ENCODE data around the gene TRAPPC1.
"Not testable (repeated sequence)": the region's sequence is repeated elsewhere in the genome, so short reads cannot be mapped to it uniquely, and the experiment has no call there.

Gene TRAPPC1

DNA sequence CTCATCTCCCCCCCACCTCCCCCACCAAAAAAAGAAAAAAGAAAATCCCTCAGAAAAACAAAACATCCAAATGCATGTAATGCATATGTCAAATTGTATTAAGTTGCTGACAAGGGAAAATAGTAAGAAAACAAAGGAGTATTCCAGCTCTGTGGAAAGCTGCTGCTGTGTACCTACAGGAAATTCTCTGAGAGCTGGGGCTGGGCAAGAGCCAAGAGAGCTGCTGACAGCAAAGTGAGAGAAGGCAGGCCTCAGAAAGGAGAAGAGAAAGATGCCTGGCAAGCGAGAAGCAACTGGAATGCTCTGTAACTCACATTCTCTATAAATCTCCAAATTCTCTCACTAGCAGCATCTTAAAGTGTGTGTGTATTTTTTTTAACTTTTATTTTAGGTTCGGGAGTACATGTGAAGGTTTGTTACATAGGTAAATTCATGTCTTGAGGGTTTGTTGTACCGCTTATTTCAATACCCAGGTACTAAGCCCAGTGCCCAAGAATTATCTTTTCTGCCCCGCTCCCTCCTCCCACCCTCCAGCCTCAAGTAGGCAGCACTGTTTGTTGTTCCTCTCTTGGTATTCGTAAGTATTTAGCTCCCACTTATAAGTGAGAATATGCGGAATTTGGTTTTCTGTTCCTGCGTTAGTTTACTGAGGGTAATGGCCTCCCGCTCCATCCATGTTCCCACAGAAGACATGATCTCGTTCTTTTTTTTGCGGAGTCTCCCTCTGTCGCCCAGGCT is 24.7 kb upstream of the TRAPPC1 start:
- no peak overlapping the region for H3K4me3 ChIP-seq (ENCODE audit: low read length)
- no peaks in the 10 kb centered on the region for H3K27me3 ChIP-seq (ENCODE audit: insufficient read depth, low read length)
- H3K4me1 ChIP-seq (ENCODE audit: insufficient read depth, low read length), result no peaks in the 10 kb centered on the region; the same call in 1 of the 2 replicates
- H3K9me3 ChIP-seq (ENCODE audit: insufficient read depth, low read depth, low read length), result no peaks in the 10 kb centered on the region
- 91% methylated on average over 9 of the region's 11 CpGs for WGBS
- H3K36me3 ChIP-seq (ENCODE audit: insufficient read depth, low read length), result no peaks in the 10 kb centered on the region
- no peak overlapping the region for H3K9ac ChIP-seq (ENCODE audit: low read depth, low read length)
- H3K27ac ChIP-seq (ENCODE audit: low read depth, low read length), result no peak overlapping the region

DNA sequence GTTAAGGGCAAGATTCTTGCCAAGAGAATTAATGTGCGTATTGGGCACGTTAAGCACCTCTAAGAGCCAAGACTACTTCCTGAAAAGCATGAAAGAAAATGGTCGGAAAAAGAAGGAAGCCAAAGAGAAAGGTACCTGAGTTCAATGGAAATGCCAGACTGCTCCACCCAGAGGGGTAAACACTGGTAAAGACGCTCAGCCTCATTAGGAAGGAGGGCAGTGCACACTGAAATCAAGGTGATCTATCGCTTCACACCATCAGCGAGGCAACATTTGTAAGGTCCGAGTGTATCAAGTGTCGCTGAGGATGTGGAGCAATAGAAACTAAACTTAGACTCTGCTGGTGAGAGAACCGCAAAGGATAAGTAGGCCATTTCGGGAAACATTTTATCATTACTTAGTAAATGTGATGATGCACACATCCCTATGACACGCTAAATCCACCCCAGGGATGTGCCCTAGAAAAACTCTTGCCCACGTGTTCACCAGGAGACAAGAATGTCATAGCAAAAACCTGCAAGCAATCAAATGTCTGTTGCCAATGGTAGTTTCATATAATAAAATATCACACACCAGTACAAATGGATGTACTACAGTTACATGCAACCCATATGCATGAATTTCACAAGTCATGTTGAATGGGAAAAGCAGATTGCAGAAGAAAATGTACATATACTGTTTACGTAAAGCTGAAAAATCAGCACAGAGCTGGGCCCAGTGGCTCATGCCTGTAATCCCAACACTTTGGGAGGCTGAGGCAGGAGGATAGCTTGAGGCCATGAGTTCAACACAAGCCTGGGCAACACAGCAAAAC is 23.9 kb upstream of the TRAPPC1 start:
- WGBS, result 90% methylated on average over 13 of the region's 13 CpGs
- Histone ChIP-seq H3K4me1 (ENCODE audit: insufficient read depth, low read length) (no peaks in the 10 kb centered on the region), H3K9ac (ENCODE audit: low read depth, low read length) (no peak overlapping the region), H3K4me3 (ENCODE audit: low read length) (no peak overlapping the region), H3K27me3 (ENCODE audit: insufficient read depth, low read length) (no peaks in the 10 kb centered on the region), H3K36me3 (ENCODE audit: insufficient read depth, low read length) (no peaks in the 10 kb centered on the region), H3K9me3 (ENCODE audit: insufficient read depth, low read depth, low read length) (no peaks in the 10 kb centered on the region), H3K27ac (ENCODE audit: low read depth, low read length) (no peak overlapping the region)

DNA sequence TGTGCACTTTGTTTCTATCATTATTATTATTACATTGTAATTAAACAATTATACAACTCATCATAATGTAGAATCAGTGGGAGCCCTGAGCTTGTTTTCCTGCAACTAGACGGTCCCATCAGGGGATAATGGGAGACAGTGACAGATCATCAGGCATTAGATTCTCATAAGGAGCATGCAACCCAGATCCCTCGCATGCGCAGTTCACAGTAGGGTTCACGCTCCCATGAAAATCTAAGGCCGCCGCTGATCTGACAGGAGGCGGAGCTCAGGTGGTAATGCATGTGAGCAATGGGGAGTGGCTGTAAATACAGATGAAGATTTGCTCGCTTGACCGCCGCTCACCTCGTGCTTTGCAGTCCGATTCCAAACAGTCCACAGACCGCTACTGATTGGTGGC is 21.5 kb upstream of the TRAPPC1 start:
- 95% methylated on average over 13 of the region's 13 CpGs for WGBS
- H3K9me3 ChIP-seq (ENCODE audit: insufficient read depth, low read depth, low read length); H3K27me3 ChIP-seq (ENCODE audit: insufficient read depth, low read length); H3K27ac ChIP-seq (ENCODE audit: low read depth, low read length); H3K4me1 ChIP-seq (ENCODE audit: insufficient read depth, low read length); H3K9ac ChIP-seq (ENCODE audit: low read depth, low read length); H3K4me3 ChIP-seq (ENCODE audit: low read length): not testable (repeated sequence)
- peaks cover 16% of the 10 kb centered on the region for H3K36me3 ChIP-seq (ENCODE audit: insufficient read depth, low read length)

DNA sequence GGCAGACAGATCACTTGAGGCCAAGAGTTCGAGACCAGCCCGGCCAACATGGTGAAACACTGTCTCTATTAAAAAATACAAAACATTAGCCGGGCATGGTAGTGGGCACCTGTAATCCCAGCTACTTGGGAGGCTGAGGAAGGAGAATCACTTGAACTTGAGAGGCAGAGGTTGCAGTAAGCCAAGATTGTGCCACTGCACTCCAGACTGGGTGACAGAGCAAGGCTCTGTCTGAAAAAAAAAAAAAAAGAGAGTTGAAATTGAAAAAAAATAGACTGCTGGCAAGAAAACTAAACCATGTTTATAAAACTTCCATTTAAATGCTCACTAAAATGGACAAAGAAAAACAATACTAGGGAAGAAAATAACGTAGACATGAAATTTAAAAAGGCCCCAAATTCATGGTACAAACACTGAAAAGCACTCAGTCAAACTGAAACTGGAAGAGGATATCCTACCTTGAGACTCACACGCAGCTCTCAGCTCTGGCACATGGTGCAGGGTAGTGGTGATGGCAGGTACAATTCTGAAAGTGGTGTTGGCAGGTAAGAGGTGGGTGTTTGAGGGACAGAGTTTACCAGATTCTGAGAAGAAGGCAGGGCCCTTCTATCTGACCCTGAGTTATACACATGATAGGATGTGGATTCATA is 19.5 kb upstream of the TRAPPC1 start:
- Histone ChIP-seq H3K4me3 (ENCODE audit: low read length) (no peak overlapping the region), H3K9me3 (ENCODE audit: insufficient read depth, low read depth, low read length) (no peaks in the 10 kb centered on the region), H3K36me3 (ENCODE audit: insufficient read depth, low read length) (peaks cover 33% of the 10 kb centered on the region), H3K4me1 (ENCODE audit: insufficient read depth, low read length) (no peaks in the 10 kb centered on the region), H3K27ac (ENCODE audit: low read depth, low read length) (no peak overlapping the region), H3K27me3 (ENCODE audit: insufficient read depth, low read length) (no peaks in the 10 kb centered on the region), H3K9ac (ENCODE audit: low read depth, low read length) (no peak overlapping the region)
- 74% methylated on average over 5 of the region's 5 CpGs for WGBS

DNA sequence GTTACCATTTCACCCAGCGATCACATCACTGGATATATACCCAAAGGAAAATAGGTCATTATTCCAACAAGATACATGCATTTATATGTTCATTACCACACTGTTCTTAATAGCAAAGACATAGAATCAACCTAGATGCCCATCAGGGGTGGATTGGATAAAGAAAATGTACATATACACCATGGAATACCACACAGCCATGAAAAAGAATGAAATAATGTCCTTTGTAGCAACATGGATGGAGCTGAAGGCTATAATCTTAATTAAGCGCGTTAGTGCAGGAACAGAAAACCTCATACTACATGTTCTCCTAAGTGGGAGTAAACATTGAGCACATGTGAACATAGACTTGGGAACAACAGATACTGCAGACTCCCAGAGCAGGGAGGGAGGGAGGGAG is 18.8 kb upstream of the TRAPPC1 start:
- H3K4me1 ChIP-seq (ENCODE audit: insufficient read depth, low read length), result no peaks in the 10 kb centered on the region
- WGBS, result 100% methylated on average over 1 of the region's 3 CpGs
- H3K4me3 ChIP-seq (ENCODE audit: low read length), result no peak overlapping the region
- H3K36me3 ChIP-seq (ENCODE audit: insufficient read depth, low read length), result peaks cover 40% of the 10 kb centered on the region
- H3K9me3 ChIP-seq (ENCODE audit: insufficient read depth, low read depth, low read length), result no peaks in the 10 kb centered on the region
- H3K9ac ChIP-seq (ENCODE audit: low read depth, low read length), result no peak overlapping the region
- no peaks in the 10 kb centered on the region for H3K27me3 ChIP-seq (ENCODE audit: insufficient read depth, low read length)
- no peak overlapping the region for H3K27ac ChIP-seq (ENCODE audit: low read depth, low read length)

DNA sequence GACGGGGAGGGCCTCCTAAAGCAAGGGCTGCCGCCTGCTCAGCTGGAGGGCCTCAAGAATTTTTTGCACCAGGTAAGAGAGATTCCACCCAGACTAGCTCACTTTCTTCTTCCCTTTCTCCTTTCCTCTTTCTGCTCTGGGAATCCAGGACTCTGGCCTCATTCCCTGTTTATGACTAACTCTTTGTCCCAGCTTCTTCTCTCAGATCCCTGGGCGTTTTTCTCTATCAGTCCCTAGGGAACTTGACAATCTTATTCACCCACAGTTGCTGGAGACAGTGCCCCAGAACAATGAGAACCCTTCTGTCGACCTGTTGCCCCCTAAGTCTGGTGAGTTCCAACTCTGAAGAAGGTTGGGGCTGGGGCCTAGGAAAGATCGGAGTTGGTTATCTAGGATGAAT is 15.9 kb upstream of the TRAPPC1 start:
- H3K4me3 ChIP-seq (ENCODE audit: low read length), result no peak overlapping the region
- no peaks in the 10 kb centered on the region for H3K9me3 ChIP-seq (ENCODE audit: insufficient read depth, low read depth, low read length)
- H3K9ac ChIP-seq (ENCODE audit: low read depth, low read length), result no peak overlapping the region
- H3K4me1 ChIP-seq (ENCODE audit: insufficient read depth, low read length), result no peaks in the 10 kb centered on the region
- WGBS, result 91% methylated on average over 5 of the region's 5 CpGs
- H3K27me3 ChIP-seq (ENCODE audit: insufficient read depth, low read length), result no peaks in the 10 kb centered on the region
- H3K27ac ChIP-seq (ENCODE audit: low read depth, low read length), result no peak overlapping the region
- H3K36me3 ChIP-seq (ENCODE audit: insufficient read depth, low read length), result peaks cover 66% of the 10 kb centered on the region

DNA sequence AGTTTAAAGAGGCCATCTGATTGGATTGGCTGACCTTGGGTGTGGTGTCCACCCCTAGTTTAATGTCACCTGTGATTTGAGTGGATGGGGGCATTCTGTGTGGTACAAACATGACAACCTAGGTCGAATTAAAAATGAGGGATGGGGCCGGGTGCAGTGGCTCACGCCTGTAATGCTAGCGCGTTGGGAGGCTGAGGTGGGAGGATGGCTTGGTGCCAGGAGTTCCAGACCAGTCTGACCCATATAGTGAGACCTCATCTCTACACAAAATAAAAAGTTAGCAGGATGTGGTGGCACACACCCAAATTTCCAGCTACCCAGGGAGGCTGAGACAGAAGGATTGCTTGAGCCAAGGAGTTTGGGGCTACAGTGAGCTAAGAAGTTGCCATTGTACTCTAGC is 14.7 kb upstream of the TRAPPC1 start:
- H3K9ac ChIP-seq (ENCODE audit: low read depth, low read length), result no peak overlapping the region
- H3K9me3 ChIP-seq (ENCODE audit: insufficient read depth, low read depth, low read length), result no peaks in the 10 kb centered on the region
- 85% methylated on average over 5 of the region's 5 CpGs for WGBS
- no peaks in the 10 kb centered on the region for H3K27me3 ChIP-seq (ENCODE audit: insufficient read depth, low read length)
- no peak overlapping the region for H3K27ac ChIP-seq (ENCODE audit: low read depth, low read length)
- H3K4me3 ChIP-seq (ENCODE audit: low read length), result no peak overlapping the region
- peaks cover 72% of the 10 kb centered on the region for H3K36me3 ChIP-seq (ENCODE audit: insufficient read depth, low read length)
- no peaks in the 10 kb centered on the region for H3K4me1 ChIP-seq (ENCODE audit: insufficient read depth, low read length)

DNA sequence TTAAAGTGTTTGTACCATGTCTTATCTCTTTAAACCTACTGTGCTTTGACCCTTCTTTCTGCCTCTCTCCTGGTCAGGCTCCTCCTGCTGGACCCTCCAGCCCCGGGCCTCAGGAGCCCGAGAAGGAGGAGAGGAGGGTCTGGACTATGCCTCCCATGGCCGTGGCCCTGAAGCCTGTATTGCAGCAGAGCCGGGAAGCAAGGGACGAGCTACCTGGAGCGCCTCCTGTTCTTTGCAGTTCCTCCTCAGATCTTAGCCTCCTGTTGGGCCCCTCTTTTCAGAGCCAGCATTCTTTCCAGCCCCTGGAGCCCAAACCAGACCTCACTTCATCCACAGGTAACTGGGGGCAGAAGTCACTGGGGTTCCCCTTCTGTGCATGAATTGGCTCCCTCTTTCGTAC is 13.9 kb upstream of the TRAPPC1 start:
- WGBS, result 84% methylated on average over 7 of the region's 7 CpGs
- Histone ChIP-seq H3K27me3 (ENCODE audit: insufficient read depth, low read length) (no peaks in the 10 kb centered on the region), H3K36me3 (ENCODE audit: insufficient read depth, low read length) (peaks cover 80% of the 10 kb centered on the region), H3K9me3 (ENCODE audit: insufficient read depth, low read depth, low read length) (no peaks in the 10 kb centered on the region), H3K4me3 (ENCODE audit: low read length) (no peak overlapping the region), H3K4me1 (ENCODE audit: insufficient read depth, low read length) (no peaks in the 10 kb centered on the region), H3K9ac (ENCODE audit: low read depth, low read length) (no peak overlapping the region), H3K27ac (ENCODE audit: low read depth, low read length) (no peak overlapping the region)

DNA sequence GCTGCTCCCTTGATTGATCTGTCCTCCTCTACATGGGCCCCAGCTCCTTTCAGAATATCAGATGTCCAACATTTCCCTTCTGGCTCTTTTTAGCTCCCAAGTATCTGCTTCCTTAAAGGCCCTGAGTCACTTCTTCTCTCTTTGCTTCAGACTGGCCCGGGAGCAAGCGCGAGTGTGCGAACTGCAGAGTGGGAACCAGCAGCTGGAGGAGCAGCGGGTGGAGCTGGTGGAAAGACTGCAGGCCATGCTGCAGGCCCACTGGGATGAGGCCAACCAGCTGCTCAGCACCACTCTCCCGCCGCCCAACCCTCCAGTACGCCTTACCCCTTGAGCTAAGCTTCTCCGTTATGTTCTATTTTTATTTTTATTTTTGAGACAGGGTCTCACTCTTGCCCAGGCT is 12.6 kb upstream of the TRAPPC1 start:
- H3K4me1 ChIP-seq (ENCODE audit: insufficient read depth, low read length), result no peaks in the 10 kb centered on the region
- WGBS, result 95% methylated on average over 9 of the region's 9 CpGs
- no peak overlapping the region for H3K4me3 ChIP-seq (ENCODE audit: low read length)
- no peak overlapping the region for H3K27ac ChIP-seq (ENCODE audit: low read depth, low read length)
- H3K36me3 ChIP-seq (ENCODE audit: insufficient read depth, low read length), result peaks cover 88% of the 10 kb centered on the region
- H3K9me3 ChIP-seq (ENCODE audit: insufficient read depth, low read depth, low read length), result no peaks in the 10 kb centered on the region
- H3K27me3 ChIP-seq (ENCODE audit: insufficient read depth, low read length), result no peaks in the 10 kb centered on the region
- no peak overlapping the region for H3K9ac ChIP-seq (ENCODE audit: low read depth, low read length)

DNA sequence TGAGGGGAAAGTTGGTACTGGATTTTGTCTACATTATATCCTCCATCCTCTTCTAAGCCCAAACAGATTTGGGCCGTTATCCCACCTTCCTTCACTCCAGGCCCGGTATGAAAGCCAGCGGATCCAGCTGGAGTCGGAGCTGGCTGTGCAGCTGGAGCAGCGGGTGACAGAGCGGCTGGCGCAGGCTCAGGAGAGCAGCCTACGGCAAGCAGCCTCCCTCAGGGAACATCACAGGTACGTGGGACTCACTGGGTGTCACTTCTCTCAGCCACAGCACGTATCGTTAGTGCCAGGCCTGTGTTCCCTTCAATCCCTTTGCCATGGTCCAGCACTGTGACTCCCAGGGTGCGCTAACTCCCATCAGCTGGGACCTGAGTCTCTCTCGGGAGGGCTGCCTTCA is 11.5 kb upstream of the TRAPPC1 start:
- no peak overlapping the region for H3K4me3 ChIP-seq (ENCODE audit: low read length)
- peaks cover 83% of the 10 kb centered on the region for H3K36me3 ChIP-seq (ENCODE audit: insufficient read depth, low read length)
- no peaks in the 10 kb centered on the region for H3K27me3 ChIP-seq (ENCODE audit: insufficient read depth, low read length)
- H3K27ac ChIP-seq (ENCODE audit: low read depth, low read length), result no peak overlapping the region
- no peak overlapping the region for H3K9ac ChIP-seq (ENCODE audit: low read depth, low read length)
- H3K4me1 ChIP-seq (ENCODE audit: insufficient read depth, low read length), result no peaks in the 10 kb centered on the region
- WGBS, result 92% methylated on average over 13 of the region's 13 CpGs
- H3K9me3 ChIP-seq (ENCODE audit: insufficient read depth, low read depth, low read length), result no peaks in the 10 kb centered on the region

DNA sequence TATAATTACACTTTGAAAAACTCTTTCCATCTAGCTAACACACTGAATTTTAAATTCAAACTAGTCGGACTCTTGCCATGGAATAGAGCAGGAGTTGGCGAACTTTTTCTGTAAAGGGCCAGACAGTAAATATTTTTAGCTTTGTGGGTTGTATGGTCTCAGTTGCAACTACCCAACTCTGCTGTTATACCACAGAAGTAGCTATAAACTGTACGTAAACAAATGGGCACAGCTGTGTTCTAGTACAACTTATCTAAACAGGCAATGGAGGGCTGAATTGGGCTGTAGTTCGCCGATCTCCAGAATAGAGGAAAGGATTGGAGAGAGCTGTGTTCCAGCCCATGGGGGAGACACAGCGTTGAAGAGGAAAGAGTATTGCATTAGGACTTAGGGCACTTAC is 9.0 kb upstream of the TRAPPC1 start:
- Histone ChIP-seq H3K36me3 (ENCODE audit: insufficient read depth, low read length) (peaks cover 78% of the 10 kb centered on the region), H3K27ac (ENCODE audit: low read depth, low read length) (no peak overlapping the region), H3K9ac (ENCODE audit: low read depth, low read length) (no peak overlapping the region), H3K9me3 (ENCODE audit: insufficient read depth, low read depth, low read length) (no peaks in the 10 kb centered on the region), H3K27me3 (ENCODE audit: insufficient read depth, low read length) (no peaks in the 10 kb centered on the region), H3K4me3 (ENCODE audit: low read length) (no peak overlapping the region), H3K4me1 (ENCODE audit: insufficient read depth, low read length) (no peaks in the 10 kb centered on the region)
- WGBS, result 96% methylated on average over 6 of the region's 6 CpGs
